HK-2 (cell line): ENCODE measurements around the gene NEURL1B.
"Not testable (repeated sequence)": the region's sequence is repeated elsewhere in the genome, so short reads cannot be mapped to it uniquely, and the experiment has no call there.

Experiments used
- DNase-seq: peaks from one replicate; pipeline ENCODE4 v3.0.0-alpha.2; 2018; ENCODE audit not compliant: unreplicated experiment

Gene NEURL1B

GRCh38 chr5:172634106-172634899 is 6.8 kb upstream of the NEURL1B start:
- DNase-seq: no peak

- DNase-seq: no peak
Observed at GRCh38 chr5:172635038-172635437, 6.0 kb upstream of the NEURL1B start.

GRCh38 chr5:172636279-172637050 is 4.6 kb upstream of the NEURL1B start:
- no peak for DNase-seq

- DNase-seq: no peak
Observed at GRCh38 chr5:172637110-172637580, 3.9 kb upstream of the NEURL1B start.

GRCh38 chr5:172637740-172638139 is 3.3 kb upstream of the NEURL1B start:
- no peak for DNase-seq

- DNase-seq: no peak
Observed at GRCh38 chr5:172638209-172638768, 2.8 kb upstream of the NEURL1B start.

GRCh38 chr5:172640139-172640538 is 924 bp upstream of the NEURL1B start:
- no peak for DNase-seq

GRCh38 chr5:172641359-172642050 is 442 bp downstream of the NEURL1B start:
- no peak for DNase-seq

- no peak for DNase-seq
Observed at GRCh38 chr5:172642051-172642409, 967 bp downstream of the NEURL1B start.

- no peak for DNase-seq
Observed at GRCh38 chr5:172642486-172642885, 1.4 kb downstream of the NEURL1B start.

- no peak for DNase-seq
Observed at GRCh38 chr5:172642926-172643871, 2.1 kb downstream of the NEURL1B start.

GRCh38 chr5:172644266-172644665 is 3.2 kb downstream of the NEURL1B start:
- no peak for DNase-seq

- DNase-seq: no peak
Observed at GRCh38 chr5:172644711-172645110, 3.6 kb downstream of the NEURL1B start.

- DNase-seq: no peak
Observed at GRCh38 chr5:172645271-172646055, 4.4 kb downstream of the NEURL1B start.

GRCh38 chr5:172646716-172647285 is 5.7 kb downstream of the NEURL1B start:
- no peak for DNase-seq

GRCh38 chr5:172647352-172648012 is 6.4 kb downstream of the NEURL1B start:
- DNase-seq: no peak

- no peak for DNase-seq
Observed at GRCh38 chr5:172648013-172648381, 6.9 kb downstream of the NEURL1B start.

GRCh38 chr5:172648755-172649154 is 7.7 kb downstream of the NEURL1B start:
- DNase-seq: no peak

GRCh38 chr5:172656496-172656895 is 15.4 kb downstream of the NEURL1B start:
- not testable (repeated sequence) for DNase-seq
